ENCODE measurements around the gene TP53INP2.
"Not testable (repeated sequence)": the region's sequence is repeated elsewhere in the genome, so short reads cannot be mapped to it uniquely, and the experiment has no call there.

DNA sequence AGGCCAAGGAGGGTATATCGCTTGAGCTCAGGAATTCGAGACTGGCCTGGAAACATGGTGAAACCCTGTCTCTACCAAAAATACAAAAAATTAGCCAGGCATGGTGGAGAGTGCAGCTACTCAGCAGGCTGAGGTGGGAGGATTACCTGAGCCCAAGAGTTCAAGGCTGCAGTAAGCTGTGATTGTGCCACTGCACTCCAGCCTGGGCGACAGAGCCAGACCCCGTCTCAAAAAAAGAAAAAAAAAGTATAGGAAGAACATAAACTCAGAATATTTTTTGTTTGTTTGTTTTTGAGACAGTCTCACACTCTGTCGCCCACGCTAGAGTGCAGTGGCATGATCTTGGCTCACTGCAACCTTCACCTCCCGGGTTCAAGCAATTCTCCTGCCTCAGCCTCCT is 39.4 kb upstream of the TP53INP2 start:
- TF ChIP-seq POLR2AphosphoS5 (IDR thresholded peaks at IDR 0.05; ENCODE audit: low read depth, low read length); YY1 (IDR thresholded peaks at IDR 0.05; ENCODE audit: extremely low read depth, insufficient replicate concordance, low read depth, low read length); CTCF (IDR thresholded peaks at IDR 0.05 in 2 of 3, conservative IDR thresholded peaks at IDR 0.05 in 1 of 3; ENCODE audit: borderline replicate concordance in 1 of 3, insufficient read depth in 1 of 3, low read depth in 2 of 3, low read length in 2 of 3); REST (IDR thresholded peaks at IDR 0.05; ENCODE audit: low read depth); EZH2phosphoT487 (IDR thresholded peaks at IDR 0.05; ENCODE audit: borderline replicate concordance); EZH2 (IDR thresholded peaks at IDR 0.05); ZFX (IDR thresholded peaks at IDR 0.05); ATF3 (IDR thresholded peaks at IDR 0.05); RAD21 (IDR thresholded peaks at IDR 0.05; ENCODE audit: low read depth); ZNF274 (IDR thresholded peaks at IDR 0.05; ENCODE audit: low read depth, low read length); POLR2A (IDR thresholded peaks at IDR 0.05; ENCODE audit: borderline replicate concordance, extremely low read depth, insufficient read depth, insufficient read length); SRF (IDR thresholded peaks at IDR 0.05; ENCODE audit: low read depth): not testable (repeated sequence)
- TF ChIP-seq, protein P1, sequence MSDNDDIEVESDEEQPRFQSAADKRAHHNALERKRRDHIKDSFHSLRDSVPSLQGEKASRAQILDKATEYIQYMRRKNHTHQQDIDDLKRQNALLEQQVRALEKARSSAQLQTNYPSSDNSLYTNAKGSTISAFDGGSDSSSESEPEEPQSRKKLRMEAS (IDR thresholded peaks at IDR 0.05) = not testable (repeated sequence)

Data from HCT116 (cell line).